GM21825 (cell line): ENCODE data around the gene CTR9.
"Not testable (repeated sequence)": the region's sequence is repeated elsewhere in the genome, so short reads cannot be mapped to it uniquely, and the experiment has no call there.

Source experiments
- ATAC-seq: cut with Tn5 transposase; IDR thresholded peaks from one replicate; pipeline ENCODE4 v1.9.1; 2021; ENCODE audit warnings: mild to moderate bottlenecking, moderate library complexity; ENCODE audit not compliant: unreplicated experiment

Gene CTR9

DNA sequence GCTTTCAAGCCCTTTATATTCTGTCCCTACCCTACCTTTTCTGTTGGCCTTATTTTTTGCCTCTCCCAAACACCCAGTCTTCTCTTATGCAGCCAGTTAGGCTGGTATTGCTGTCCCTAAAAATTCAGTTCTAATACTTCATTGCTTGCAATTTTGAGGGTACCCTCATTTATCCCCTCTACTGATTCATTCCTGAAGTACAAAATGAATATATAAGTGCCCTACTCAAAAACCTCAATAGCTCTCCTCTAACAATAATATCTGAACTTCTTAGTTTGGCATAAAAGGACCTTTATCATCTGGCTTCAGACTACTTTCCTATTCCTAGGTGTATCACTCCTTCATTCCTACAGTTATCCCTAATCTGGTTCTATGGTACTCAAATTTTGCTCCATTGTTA is 62.9 kb downstream of the CTR9 start:
- ATAC-seq = no peak

DNA sequence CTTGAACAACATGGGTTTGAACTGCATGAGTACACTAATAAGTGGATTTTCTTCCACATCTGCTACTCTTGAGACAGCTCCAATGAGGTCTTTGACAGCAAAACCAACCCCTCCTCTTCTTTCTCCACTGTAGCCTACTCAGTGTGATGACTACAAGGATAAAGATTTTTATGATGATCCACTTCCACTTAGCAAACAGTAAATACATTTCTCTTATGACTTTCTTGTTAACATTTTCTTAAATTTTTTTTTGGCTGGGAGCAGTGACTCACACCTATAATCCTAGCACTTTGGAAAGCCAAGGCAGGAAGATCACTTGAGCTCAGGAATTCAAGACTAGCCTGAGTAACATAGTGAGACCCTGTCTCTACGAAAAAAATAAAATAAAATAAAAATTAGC is 67.5 kb downstream of the CTR9 start:
- no peak for ATAC-seq

DNA sequence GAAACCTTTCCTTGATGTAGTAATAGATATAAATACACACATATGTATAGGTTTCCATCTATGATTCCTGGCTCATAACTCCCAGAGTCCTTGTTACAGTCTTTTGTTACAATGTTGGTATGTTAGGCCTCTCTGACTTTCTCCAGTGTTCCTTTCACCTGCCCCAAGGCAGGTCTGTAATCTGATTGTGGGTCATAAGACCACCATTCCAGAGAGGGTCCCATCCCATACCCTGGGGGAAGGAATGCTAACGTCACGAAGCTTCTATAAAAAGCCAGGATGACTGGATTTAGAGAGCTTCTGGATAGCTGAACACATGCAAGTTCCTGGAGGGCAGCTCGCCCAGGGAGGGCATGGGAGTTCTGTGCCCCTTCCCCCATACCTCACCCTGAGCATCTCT is 71.4 kb downstream of the CTR9 start:
- not testable (repeated sequence) for ATAC-seq

DNA sequence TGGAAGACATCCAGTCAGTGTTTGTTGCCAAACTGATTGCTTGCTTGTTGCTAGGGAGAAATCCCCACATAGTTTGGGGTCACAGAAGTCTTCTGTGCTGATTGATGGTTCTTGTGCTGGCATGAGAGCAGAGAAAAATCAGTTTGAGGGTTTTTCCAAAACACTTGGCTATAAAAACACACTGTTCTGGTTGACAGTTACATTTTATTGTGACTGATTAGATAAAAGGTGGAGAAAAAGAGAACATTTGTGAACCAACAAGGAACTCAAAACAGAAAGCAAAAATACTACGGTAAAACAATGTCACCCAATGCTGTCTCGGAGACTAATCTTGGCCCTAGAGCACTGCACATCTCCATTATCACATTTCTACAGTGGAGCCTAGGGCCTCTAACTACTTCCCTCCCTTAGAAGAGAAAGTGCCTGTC is 72.1 kb downstream of the CTR9 start:
- no peak for ATAC-seq

DNA sequence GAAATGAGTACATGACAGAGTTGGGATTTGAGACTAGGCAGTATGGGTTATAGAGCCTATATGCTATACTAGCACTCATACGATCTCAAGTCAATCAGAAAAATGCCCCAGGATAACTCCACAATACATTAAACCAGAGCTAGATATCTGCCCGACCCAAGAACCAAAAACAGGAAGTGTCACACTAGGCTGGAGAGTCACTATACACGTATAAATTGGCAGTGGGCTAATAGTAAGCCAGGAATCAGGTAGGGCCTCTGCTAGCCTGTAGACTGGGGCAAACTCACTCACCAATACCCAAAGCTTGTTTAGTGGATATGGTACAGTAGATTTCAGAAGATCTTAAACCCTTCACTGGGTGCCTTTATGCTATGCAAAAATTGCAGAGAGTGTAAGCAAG is 73.8 kb downstream of the CTR9 start:
- peak; percentile 85 for ATAC-seq

DNA sequence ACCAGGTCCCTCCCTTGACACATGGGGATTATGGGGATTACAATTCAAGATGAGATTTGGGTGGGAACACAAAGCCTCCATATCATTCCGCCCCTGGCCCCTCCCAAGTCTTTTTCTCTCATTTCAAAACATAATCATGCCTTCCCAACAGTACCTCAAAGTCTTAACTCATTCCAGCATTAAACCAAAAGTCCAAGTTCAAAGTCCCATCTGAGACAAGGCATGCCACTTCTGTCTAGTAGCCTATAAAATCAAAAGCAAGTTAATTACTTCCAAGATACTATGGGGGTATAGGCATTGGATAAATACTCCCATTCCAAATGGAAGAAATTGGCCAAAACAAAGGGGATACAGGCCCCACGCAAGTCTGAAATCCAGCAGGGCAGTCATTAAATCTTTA is 77.4 kb downstream of the CTR9 start:
- ATAC-seq = no peak

DNA sequence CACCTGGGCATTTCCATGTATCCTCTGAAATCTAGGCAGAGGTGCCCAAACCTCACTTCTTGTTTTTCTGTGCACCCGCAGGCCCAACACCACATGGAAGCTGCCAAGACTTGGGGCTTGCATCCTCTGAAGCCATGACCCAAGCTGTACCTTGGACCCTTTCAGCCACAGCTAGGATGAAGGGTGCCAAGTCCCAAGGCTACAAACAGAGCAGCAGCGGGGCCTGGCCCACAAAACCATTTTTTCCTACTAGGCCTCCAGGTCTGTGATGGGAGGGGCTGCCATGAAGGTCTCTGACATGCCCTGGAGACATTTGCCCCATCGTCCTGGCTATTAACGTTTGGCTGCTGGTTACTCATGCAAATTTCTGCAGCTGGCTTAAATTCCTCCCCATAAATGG is 78.1 kb downstream of the CTR9 start:
- ATAC-seq = no peak
